ENCODE data around the gene PSAPL1.

Gene PSAPL1

DNA sequence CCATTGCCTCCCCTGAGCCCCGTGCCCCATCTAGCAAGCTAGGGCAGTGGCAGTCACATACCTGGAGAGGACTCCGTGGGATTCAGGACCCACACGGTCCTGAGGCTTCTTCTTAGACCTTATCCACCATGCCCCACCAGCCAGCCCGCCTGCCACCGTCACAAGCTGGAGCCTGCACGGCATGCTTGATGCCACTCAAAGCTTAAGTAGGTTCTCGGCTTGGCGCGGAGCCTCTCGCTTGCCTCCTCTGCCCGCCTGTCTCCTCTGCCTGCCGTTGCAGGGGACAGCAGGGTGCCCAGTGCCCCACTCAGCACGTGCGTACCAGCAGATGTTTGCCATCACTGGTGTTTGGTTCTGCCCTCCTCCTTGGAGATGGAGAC lies 14.1 kb downstream of the PSAPL1 start:
- no peak for DNase-seq (ENCODE audit: low read depth)
- H3K4me3 ChIP-seq (ENCODE audit: low read depth, low read length) = no peak overlapping the region
- no peak for TF ChIP-seq CTCF (conservative IDR thresholded peaks at IDR 0.05; ENCODE audit: low read depth, low read length)

GRCh38 chr4:7419961-7420660 lies 14.6 kb downstream of the PSAPL1 start:
- TF ChIP-seq CTCF (conservative IDR thresholded peaks at IDR 0.05; ENCODE audit: low read depth, low read length) = no peak
- no peak for DNase-seq (ENCODE audit: low read depth)
- no peak overlapping the region for H3K4me3 ChIP-seq (ENCODE audit: low read depth, low read length)

- no peak for DNase-seq (ENCODE audit: low read depth)
- TF ChIP-seq CTCF (conservative IDR thresholded peaks at IDR 0.05; ENCODE audit: low read depth, low read length) = no peak
- no peak overlapping the region for H3K4me3 ChIP-seq (ENCODE audit: low read depth, low read length)
These were observed 16.4 kb downstream of the PSAPL1 start for GRCh38 chr4:7418131-7418943.

- DNase-seq (ENCODE audit: low read depth) = no peak
- TF ChIP-seq CTCF (conservative IDR thresholded peaks at IDR 0.05; ENCODE audit: low read depth, low read length) = no peak
- no peak overlapping the region for H3K4me3 ChIP-seq (ENCODE audit: low read depth, low read length)
These were observed 17.1 kb downstream of the PSAPL1 start for GRCh38 chr4:7417639-7418038.

DNA sequence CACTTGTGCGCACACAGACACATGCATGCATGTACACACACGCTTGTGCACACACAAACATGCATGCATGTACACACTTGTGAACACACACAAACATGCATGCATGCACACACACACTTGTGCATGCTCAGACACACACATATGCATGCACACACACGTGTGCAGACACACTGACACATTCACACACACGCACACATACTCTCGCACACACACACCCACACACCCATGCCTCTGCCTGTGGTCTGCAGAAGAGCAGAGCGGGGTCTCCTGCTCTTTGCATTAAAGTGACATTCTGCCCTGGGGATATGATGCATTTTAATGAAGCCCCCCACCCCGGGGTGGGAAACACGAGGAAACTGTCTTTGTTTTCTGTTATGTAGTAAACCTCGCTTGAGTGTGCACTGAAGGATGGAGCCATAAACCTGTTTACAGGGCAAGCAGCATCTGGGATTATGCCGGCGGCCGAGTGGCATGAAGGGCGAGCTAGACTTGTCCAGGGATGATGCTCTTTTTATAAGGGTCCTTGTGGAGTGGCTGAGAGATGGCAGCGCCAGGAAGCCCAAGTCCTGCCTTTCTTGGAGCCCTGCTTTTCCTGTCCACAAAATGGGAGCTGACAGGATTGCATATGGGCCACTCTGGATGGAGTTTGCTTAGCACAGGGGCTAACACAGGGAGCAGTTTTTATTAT lies 17.8 kb downstream of the PSAPL1 start:
- TF ChIP-seq CTCF (conservative IDR thresholded peaks at IDR 0.05; ENCODE audit: low read depth, low read length) = no peak
- no peak overlapping the region for H3K4me3 ChIP-seq (ENCODE audit: low read depth, low read length)
- no peak for DNase-seq (ENCODE audit: low read depth)

- H3K4me3 ChIP-seq (ENCODE audit: low read depth, low read length) = no peak overlapping the region
- no peak for DNase-seq (ENCODE audit: low read depth)
- TF ChIP-seq CTCF (conservative IDR thresholded peaks at IDR 0.05; ENCODE audit: low read depth, low read length) = no peak
These were observed 18.6 kb downstream of the PSAPL1 start for GRCh38 chr4:7415927-7416686.

Data from choroid plexus epithelial cell (primary cell).